PFSK-1 (cell line): Measurements from ENCODE around the gene HDHD5.

Source experiments
- FOXP2 ChIP-seq: optimal IDR thresholded peaks from 2 replicates; pipeline ENCODE3; 2011; ENCODE audit warnings: borderline replicate concordance, control low read depth, inconsistent platforms; ENCODE audit not compliant: insufficient read depth; ENCODE audit errors: extremely low read length, extremely low read depth
- POLR2AphosphoS5 ChIP-seq: IDR thresholded peaks from 2 replicates; pipeline ENCODE4 v1.6.1; 2012; ENCODE audit warnings: low read depth, mild to moderate bottlenecking, control low read depth, low read length, moderate library complexity
- SIN3A ChIP-seq: IDR thresholded peaks from 2 replicates; pipeline ENCODE4 v1.6.1; 2012; ENCODE audit warnings: mild to moderate bottlenecking, low read length, moderate library complexity, borderline replicate concordance; ENCODE audit not compliant: insufficient read depth
- TAF1 ChIP-seq: IDR thresholded peaks from 2 replicates; pipeline ENCODE4 v1.6.1; 2012; ENCODE audit warnings: low read length, control low read depth, borderline replicate concordance; ENCODE audit not compliant: insufficient read depth
- TF ChIP-seq, protein P1 (sequence below), 2 experiments: IDR thresholded peaks; 2 replicates each; pipeline versions ENCODE4 v1.6.1 to v1.8.0; 2011 to 2012; ENCODE audit warnings: low read depth in 2 of 2, low read length in 2 of 2, control low read depth in 1 of 2, inconsistent platforms in 1 of 2, mild to moderate bottlenecking in 1 of 2, moderate library complexity in 1 of 2; ENCODE audit not compliant: insufficient read depth in 1 of 2

Gene HDHD5

GRCh38 chr22:17133137-17133536, 25.9 kb downstream of the HDHD5 start:
- TF ChIP-seq FOXP2 (no peak), SIN3A (no peak), POLR2AphosphoS5 (no peak), TAF1 (no peak)
- TF ChIP-seq, protein P1, sequence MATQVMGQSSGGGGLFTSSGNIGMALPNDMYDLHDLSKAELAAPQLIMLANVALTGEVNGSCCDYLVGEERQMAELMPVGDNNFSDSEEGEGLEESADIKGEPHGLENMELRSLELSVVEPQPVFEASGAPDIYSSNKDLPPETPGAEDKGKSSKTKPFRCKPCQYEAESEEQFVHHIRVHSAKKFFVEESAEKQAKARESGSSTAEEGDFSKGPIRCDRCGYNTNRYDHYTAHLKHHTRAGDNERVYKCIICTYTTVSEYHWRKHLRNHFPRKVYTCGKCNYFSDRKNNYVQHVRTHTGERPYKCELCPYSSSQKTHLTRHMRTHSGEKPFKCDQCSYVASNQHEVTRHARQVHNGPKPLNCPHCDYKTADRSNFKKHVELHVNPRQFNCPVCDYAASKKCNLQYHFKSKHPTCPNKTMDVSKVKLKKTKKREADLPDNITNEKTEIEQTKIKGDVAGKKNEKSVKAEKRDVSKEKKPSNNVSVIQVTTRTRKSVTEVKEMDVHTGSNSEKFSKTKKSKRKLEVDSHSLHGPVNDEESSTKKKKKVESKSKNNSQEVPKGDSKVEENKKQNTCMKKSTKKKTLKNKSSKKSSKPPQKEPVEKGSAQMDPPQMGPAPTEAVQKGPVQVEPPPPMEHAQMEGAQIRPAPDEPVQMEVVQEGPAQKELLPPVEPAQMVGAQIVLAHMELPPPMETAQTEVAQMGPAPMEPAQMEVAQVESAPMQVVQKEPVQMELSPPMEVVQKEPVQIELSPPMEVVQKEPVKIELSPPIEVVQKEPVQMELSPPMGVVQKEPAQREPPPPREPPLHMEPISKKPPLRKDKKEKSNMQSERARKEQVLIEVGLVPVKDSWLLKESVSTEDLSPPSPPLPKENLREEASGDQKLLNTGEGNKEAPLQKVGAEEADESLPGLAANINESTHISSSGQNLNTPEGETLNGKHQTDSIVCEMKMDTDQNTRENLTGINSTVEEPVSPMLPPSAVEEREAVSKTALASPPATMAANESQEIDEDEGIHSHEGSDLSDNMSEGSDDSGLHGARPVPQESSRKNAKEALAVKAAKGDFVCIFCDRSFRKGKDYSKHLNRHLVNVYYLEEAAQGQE (IDR thresholded peaks at IDR 0.05; ENCODE audit: insufficient read depth in 1 of 2, low read depth in 2 of 2, low read length in 2 of 2) = no peak

DNA sequence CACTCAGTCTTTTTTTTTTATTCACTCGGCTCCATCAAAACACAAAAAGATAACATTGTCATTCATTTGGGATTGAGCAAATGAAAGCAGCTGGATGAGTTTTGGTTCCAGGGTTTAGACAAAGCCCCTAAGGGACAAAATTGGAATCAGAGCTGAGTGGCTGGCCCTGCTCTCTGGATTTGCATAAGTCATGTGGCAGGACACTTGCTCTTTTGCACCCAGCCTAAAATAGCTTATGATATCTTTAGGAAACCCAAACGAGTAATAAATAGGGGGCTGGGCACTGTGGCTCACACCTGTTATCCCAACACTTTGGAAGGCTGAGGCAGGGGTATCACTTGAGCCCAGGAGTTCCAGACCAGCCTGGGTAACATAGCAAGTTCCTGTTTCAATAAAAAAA, 27.0 kb downstream of the HDHD5 start:
- TF ChIP-seq SIN3A = no peak
- no peak for TF ChIP-seq POLR2AphosphoS5
- no peak for TF ChIP-seq FOXP2
- TF ChIP-seq TAF1 = no peak
- TF ChIP-seq, protein P1 (IDR thresholded peaks at IDR 0.05; ENCODE audit: insufficient read depth in 1 of 2, low read depth in 2 of 2, low read length in 2 of 2) = no peak

GRCh38 chr22:17131686-17132085, 27.4 kb downstream of the HDHD5 start:
- TF ChIP-seq SIN3A (no peak), TAF1 (no peak), FOXP2 (no peak), POLR2AphosphoS5 (no peak)
- TF ChIP-seq, protein P1 (IDR thresholded peaks at IDR 0.05; ENCODE audit: insufficient read depth in 1 of 2, low read depth in 2 of 2, low read length in 2 of 2) = no peak

- TF ChIP-seq FOXP2 (no peak), SIN3A (no peak), TAF1 (no peak), POLR2AphosphoS5 (no peak)
- TF ChIP-seq, protein P1 (IDR thresholded peaks at IDR 0.05; ENCODE audit: insufficient read depth in 1 of 2, low read depth in 2 of 2, low read length in 2 of 2) = no peak
These were observed 28.9 kb downstream of the HDHD5 start for GRCh38 chr22:17130199-17130598.
